Tibial artery (tissue), 4 donors: Measurements from ENCODE around the gene QPCTL.

Source experiments
- DNase-seq, 2 donors: peaks; one replicate each; pipeline ENCODE4 v3.0.0-alpha.2; 2019
- H3K27ac ChIP-seq, 2 donors: fragments of 200-600 bp; sonication (generic) in 1 of 2; 1 replicate in 1 of 2; 2 replicates in 1 of 2; pipeline ENCODE4 v1.5.1; 2018 to 2019; ENCODE audit warnings: mild to moderate bottlenecking in 1 of 2
- H3K27me3 ChIP-seq, 2 donors: fragments of 200-600 bp; sonication (generic) in 1 of 2; one replicate each; pipeline versions ENCODE4 v1.5.1 to v1.6.0; 2016 to 2019
- H3K36me3 ChIP-seq, 3 donors: fragments of 200-600 bp; sonication (generic) in 2 of 3; one replicate each; pipeline ENCODE4 v1.5.1; 2016 to 2019; ENCODE audit warnings: mild to moderate bottlenecking in 2 of 3
- H3K4me1 ChIP-seq, 4 donors: fragments of 200-600 bp; sonication (generic) in 2 of 4; 1 replicate in 3 of 4; 2 replicates in 1 of 4; pipeline ENCODE4 v1.5.1; 2016 to 2019
- H3K4me3 ChIP-seq, 2 donors: fragments of 200-600 bp; sonication (generic) in 1 of 2; 1 replicate in 1 of 2; 2 replicates in 1 of 2; pipeline ENCODE4 v1.5.1; 2018 to 2019; ENCODE audit warnings: mild to moderate bottlenecking in 2 of 2
- H3K9me3 ChIP-seq, 3 donors: fragments of 200-600 bp; sonication (generic) in 1 of 3; one replicate each; pipeline ENCODE4 v1.5.1; 2016 to 2019
- CTCF ChIP-seq, 2 experiments: fragments of 200-600 bp in 1 of 2; fragments of 450-650 bp in 1 of 2; IDR thresholded peaks; one replicate each; pipeline ENCODE4 v1.5.1; 2017 to 2019; ENCODE audit warnings: antibody characterized with exemption in 2 of 2, mild to moderate bottlenecking in 1 of 2, moderate library complexity in 1 of 2
- intact Hi-C: fragments of 100-400 bp; cut with DNase I; formaldehyde crosslinking; loops from one replicate; pipeline ENCODE4 v1.15.0; 2023; ENCODE audit warnings: low total_unique reads

QPCTL gene

GRCh38 chr19:45692187-45693105, at the start of gene QPCTL:
Gene QPCTL, plus strand, starts transcription at chr19:45692666. Its CDS starts 38 bp downstream, at chr19:45692704.
- H3K4me1 ChIP-seq: peaks cover 0 to 22% (median 16%) of the 10 kb centered on the region in 4 donors
- no peaks in the 10 kb centered on the region for H3K27me3 ChIP-seq
- DNase-seq: peak; percentile 98 to 99
- peak within 1 kb of the TSS; percentile 80 to 96 for H3K27ac ChIP-seq
- intact Hi-C loops: no loop called here
- TF ChIP-seq CTCF (IDR thresholded peaks at IDR 0.05): peak in 1 of 2 experiments; percentile 8
- peaks cover 11 to 29% (median 20%) of the 10 kb centered on the region in 3 donors for H3K36me3 ChIP-seq
- H3K9me3 ChIP-seq: no peaks in the 10 kb centered on the region
- H3K4me3 ChIP-seq: peak within 1 kb of the TSS; percentile 82 to 85

GRCh38 chr19:45643024-45643926, 49.2 kb upstream of the QPCTL start:
- no peak overlapping the region for H3K4me3 ChIP-seq
- no peaks in the 10 kb centered on the region for H3K9me3 ChIP-seq
- H3K4me1 ChIP-seq: peaks cover 0 to 55% (median 28%) of the 10 kb centered on the region in 4 donors
- peak; percentile 96 to 98 for TF ChIP-seq CTCF (IDR thresholded peaks at IDR 0.05)
- intact Hi-C loops: loop anchor here (2.0 kb wide), 2 partner anchors 36 to 120 kb away; no protein-coding TSS in a partner anchor
- DNase-seq: peak; percentile 77 to 86
- no peaks in the 10 kb centered on the region for H3K36me3 ChIP-seq
- H3K27ac ChIP-seq: no peak overlapping the region
- H3K27me3 ChIP-seq: peaks cover 0 to 37% of the 10 kb centered on the region in 2 donors

- TF ChIP-seq CTCF (IDR thresholded peaks at IDR 0.05): no peak
- Histone ChIP-seq H3K27me3 (peaks cover 0 to 37% of the 10 kb centered on the region in 2 donors), H3K27ac (no peak overlapping the region), H3K36me3 (no peaks in the 10 kb centered on the region), H3K9me3 (no peaks in the 10 kb centered on the region), H3K4me3 (no peak overlapping the region), H3K4me1 (peaks cover 0 to 49% (median 23%) of the 10 kb centered on the region in 4 donors)
- intact Hi-C loops: loop anchor here (2.0 kb wide), 2 partner anchors 37 to 121 kb away; no protein-coding TSS in a partner anchor
- DNase-seq: no peak
Measured at GRCh38 chr19:45643927-45644771, 48.3 kb upstream of the QPCTL start.

GRCh38 chr19:45645068-45645630, 47.3 kb upstream of the QPCTL start:
- intact Hi-C loops: no loop called here
- peak overlapping the region; percentile 28 to 30 for H3K4me3 ChIP-seq
- no peak for TF ChIP-seq CTCF (IDR thresholded peaks at IDR 0.05)
- H3K36me3 ChIP-seq: no peaks in the 10 kb centered on the region
- no peak for DNase-seq
- peaks cover 0 to 45% (median 20%) of the 10 kb centered on the region in 4 donors for H3K4me1 ChIP-seq
- no peak overlapping the region for H3K27ac ChIP-seq
- no peaks in the 10 kb centered on the region for H3K9me3 ChIP-seq
- H3K27me3 ChIP-seq: peaks cover 0 to 43% of the 10 kb centered on the region in 2 donors
